Tibial artery (tissue), 4 donors: ENCODE measurements around the gene TTLL9.
A peak's percentile ranks its signal among the peaks of the same experiment; 100 is the strongest.

Experiments
- DNase-seq, 2 donors: peaks; one replicate each; pipeline ENCODE4 v3.0.0-alpha.2; 2019
- H3K27ac ChIP-seq, 2 donors: fragments of 200-600 bp; sonication (generic) in 1 of 2; 1 replicate in 1 of 2; 2 replicates in 1 of 2; pipeline ENCODE4 v1.5.1; 2018 to 2019; ENCODE audit warnings: mild to moderate bottlenecking in 1 of 2
- H3K27me3 ChIP-seq, 2 donors: fragments of 200-600 bp; sonication (generic) in 1 of 2; one replicate each; pipeline versions ENCODE4 v1.5.1 to v1.6.0; 2016 to 2019
- H3K36me3 ChIP-seq, 3 donors: fragments of 200-600 bp; sonication (generic) in 2 of 3; one replicate each; pipeline ENCODE4 v1.5.1; 2016 to 2019; ENCODE audit warnings: mild to moderate bottlenecking in 2 of 3
- H3K4me1 ChIP-seq, 4 donors: fragments of 200-600 bp; sonication (generic) in 2 of 4; 1 replicate in 3 of 4; 2 replicates in 1 of 4; pipeline ENCODE4 v1.5.1; 2016 to 2019
- H3K4me3 ChIP-seq, 2 donors: fragments of 200-600 bp; sonication (generic) in 1 of 2; 1 replicate in 1 of 2; 2 replicates in 1 of 2; pipeline ENCODE4 v1.5.1; 2018 to 2019; ENCODE audit warnings: mild to moderate bottlenecking in 2 of 2
- H3K9me3 ChIP-seq, 3 donors: fragments of 200-600 bp; sonication (generic) in 1 of 3; one replicate each; pipeline ENCODE4 v1.5.1; 2016 to 2019
- CTCF ChIP-seq, 2 experiments: fragments of 200-600 bp in 1 of 2; fragments of 450-650 bp in 1 of 2; IDR thresholded peaks; one replicate each; pipeline ENCODE4 v1.5.1; 2017 to 2019; ENCODE audit warnings: antibody characterized with exemption in 2 of 2, mild to moderate bottlenecking in 1 of 2, moderate library complexity in 1 of 2
- intact Hi-C: fragments of 100-400 bp; cut with DNase I; formaldehyde crosslinking; loops from one replicate; pipeline ENCODE4 v1.15.0; 2023; ENCODE audit warnings: low total_unique reads

The TTLL9 gene

GRCh38 chr20:31943052-31943471, 72.6 kb downstream of the TTLL9 start:
- intact Hi-C loops = no loop called here
- no peak for DNase-seq
- Histone ChIP-seq H3K4me1 (peaks cover 0 to 13% (median 10%) of the 10 kb centered on the region in 4 donors), H3K27me3 (no peaks in the 10 kb centered on the region), H3K36me3 (peaks cover 31 to 55% (median 54%) of the 10 kb centered on the region in 3 donors), H3K4me3 (no peak overlapping the region), H3K9me3 (no peaks in the 10 kb centered on the region), H3K27ac (no peak overlapping the region)
- TF ChIP-seq CTCF (IDR thresholded peaks at IDR 0.05) = no peak

- Histone ChIP-seq H3K4me1 (peaks cover 0 to 28% (median 17%) of the 10 kb centered on the region in 4 donors), H3K4me3 (no peak overlapping the region), H3K27me3 (no peaks in the 10 kb centered on the region), H3K9me3 (no peaks in the 10 kb centered on the region), H3K36me3 (peaks cover 39 to 76% (median 68%) of the 10 kb centered on the region in 3 donors), H3K27ac (no peak overlapping the region)
- TF ChIP-seq CTCF (IDR thresholded peaks at IDR 0.05) = no peak
- DNase-seq = no peak
- intact Hi-C loops = no loop called here
Measured at GRCh38 chr20:31945319-31945718, 74.9 kb downstream of the TTLL9 start.

GRCh38 chr20:31945785-31946184, 75.4 kb downstream of the TTLL9 start:
- intact Hi-C loops = no loop called here
- TF ChIP-seq CTCF (IDR thresholded peaks at IDR 0.05) = no peak
- DNase-seq = no peak
- no peak overlapping the region for H3K27ac ChIP-seq
- H3K4me1 ChIP-seq = peaks cover 0 to 32% (median 21%) of the 10 kb centered on the region in 4 donors
- no peaks in the 10 kb centered on the region for H3K27me3 ChIP-seq
- H3K9me3 ChIP-seq = no peaks in the 10 kb centered on the region
- peaks cover 39 to 76% (median 68%) of the 10 kb centered on the region in 3 donors for H3K36me3 ChIP-seq
- H3K4me3 ChIP-seq = no peak overlapping the region

GRCh38 chr20:31948008-31948407, 77.6 kb downstream of the TTLL9 start:
- Histone ChIP-seq H3K4me1 (peaks cover 0 to 35% (median 24%) of the 10 kb centered on the region in 4 donors), H3K27ac (no peak overlapping the region), H3K36me3 (peaks cover 39 to 63% (median 60%) of the 10 kb centered on the region in 3 donors), H3K27me3 (no peaks in the 10 kb centered on the region), H3K4me3 (no peak overlapping the region), H3K9me3 (no peaks in the 10 kb centered on the region)
- no peak for DNase-seq
- no peak for TF ChIP-seq CTCF (IDR thresholded peaks at IDR 0.05)
- intact Hi-C loops = no loop called here

GRCh38 chr20:31949877-31950646, 79.6 kb downstream of the TTLL9 start:
- peak overlapping the region in 1 of 2 donors; percentile 81 for H3K4me3 ChIP-seq
- peaks cover 0 to 26% (median 16%) of the 10 kb centered on the region in 4 donors for H3K4me1 ChIP-seq
- no peak for TF ChIP-seq CTCF (IDR thresholded peaks at IDR 0.05)
- H3K27ac ChIP-seq = no peak overlapping the region
- peaks cover 37 to 51% (median 44%) of the 10 kb centered on the region in 3 donors for H3K36me3 ChIP-seq
- H3K9me3 ChIP-seq = no peaks in the 10 kb centered on the region
- no peak for DNase-seq
- intact Hi-C loops = loop anchor here (5.0 to 10.0 kb wide), 5 partner anchors 82 to 285 kb away; partner anchors contain the start of gene BCL2L1
- no peaks in the 10 kb centered on the region for H3K27me3 ChIP-seq
